ENCODE measurements around the gene MRPL17.

The MRPL17 gene

GRCh38 chr11:6654281-6655019 is 28.7 kb downstream of the MRPL17 start:
- no peak for DNase-seq (ENCODE audit: low read depth)

GRCh38 chr11:6653656-6654055 is 29.5 kb downstream of the MRPL17 start:
- no peak for DNase-seq (ENCODE audit: low read depth)

- DNase-seq (ENCODE audit: low read depth): no peak
These were observed 30.0 kb downstream of the MRPL17 start for GRCh38 chr11:6653097-6653496.

GRCh38 chr11:6652182-6652581 is 31.0 kb downstream of the MRPL17 start:
- DNase-seq (ENCODE audit: low read depth): no peak

GRCh38 chr11:6650980-6651379 is 32.2 kb downstream of the MRPL17 start:
- no peak for DNase-seq (ENCODE audit: low read depth)

GRCh38 chr11:6650104-6650503 is 33.0 kb downstream of the MRPL17 start:
- DNase-seq (ENCODE audit: low read depth): no peak

GRCh38 chr11:6648501-6648900 is 34.6 kb downstream of the MRPL17 start:
- DNase-seq (ENCODE audit: low read depth): no peak

- DNase-seq (ENCODE audit: low read depth): no peak
These were observed 35.3 kb downstream of the MRPL17 start for GRCh38 chr11:6647836-6648235.

GRCh38 chr11:6646918-6647679 is 36.0 kb downstream of the MRPL17 start:
- no peak for DNase-seq (ENCODE audit: low read depth)

GRCh38 chr11:6646576-6646917 is 36.6 kb downstream of the MRPL17 start:
- DNase-seq (ENCODE audit: low read depth): no peak

GRCh38 chr11:6646071-6646470 is 37.1 kb downstream of the MRPL17 start:
- no peak for DNase-seq (ENCODE audit: low read depth)

- DNase-seq (ENCODE audit: low read depth): no peak
These were observed 40.2 kb downstream of the MRPL17 start for GRCh38 chr11:6642957-6643356.

- DNase-seq (ENCODE audit: low read depth): no peak
These were observed 42.0 kb downstream of the MRPL17 start for GRCh38 chr11:6640985-6641701.

- no peak for DNase-seq (ENCODE audit: low read depth)
These were observed 42.8 kb downstream of the MRPL17 start for GRCh38 chr11:6640036-6640984.

- DNase-seq (ENCODE audit: low read depth): no peak
These were observed 44.7 kb downstream of the MRPL17 start for GRCh38 chr11:6638429-6638828.

GRCh38 chr11:6637871-6638270 is 45.3 kb downstream of the MRPL17 start:
- DNase-seq (ENCODE audit: low read depth): no peak

GRCh38 chr11:6636480-6636879 is 46.7 kb downstream of the MRPL17 start:
- DNase-seq (ENCODE audit: low read depth): no peak

GRCh38 chr11:6635082-6635932 is 47.8 kb downstream of the MRPL17 start:
- DNase-seq (ENCODE audit: low read depth): no peak

- no peak for DNase-seq (ENCODE audit: low read depth)
These were observed 48.6 kb downstream of the MRPL17 start for GRCh38 chr11:6634534-6634933.

- DNase-seq (ENCODE audit: low read depth): no peak
These were observed 49.4 kb downstream of the MRPL17 start for GRCh38 chr11:6633422-6634408.
